ENCODE data around the gene NR6A1.

DNA sequence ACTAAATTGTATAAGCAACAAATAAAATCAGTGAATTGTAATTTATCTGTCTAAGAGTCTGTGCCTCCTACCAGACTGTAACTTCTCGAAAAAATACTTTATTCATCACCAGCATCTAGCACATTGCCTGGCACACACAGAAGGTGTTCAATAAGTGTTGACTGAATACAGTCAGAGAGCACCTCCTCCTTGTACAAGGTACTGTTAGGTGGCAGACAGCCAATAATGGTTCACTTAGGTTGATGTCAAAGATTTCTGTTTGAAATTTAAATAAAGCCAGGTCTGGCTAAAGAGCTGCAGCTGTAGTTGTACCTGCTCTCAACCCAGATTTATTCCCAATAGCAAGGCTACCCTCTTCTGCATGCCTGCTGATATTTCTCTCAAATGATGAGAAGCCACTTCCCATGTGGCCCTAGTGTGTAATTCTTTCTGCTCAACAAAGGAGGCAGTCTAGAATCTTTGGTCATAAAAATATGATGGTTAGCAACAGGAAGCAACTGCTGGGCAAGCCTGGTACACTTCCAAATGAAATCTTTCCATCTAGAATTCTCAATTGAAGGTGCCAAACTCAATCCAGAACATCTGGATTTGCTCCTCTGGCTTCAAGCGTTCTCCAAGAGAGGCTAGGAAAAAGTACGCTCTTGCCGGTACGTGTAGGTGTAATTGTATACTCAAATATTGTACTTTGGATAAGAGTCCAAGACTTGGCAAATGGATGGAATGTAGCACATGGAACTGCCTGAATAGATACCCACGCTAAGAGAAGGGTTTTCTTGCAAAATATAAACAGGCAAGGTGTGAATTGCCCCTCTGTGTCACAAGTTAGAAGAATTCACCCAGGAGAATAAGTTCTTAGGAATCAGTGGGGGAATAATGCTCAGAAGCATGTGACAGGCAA lies 95.6 kb downstream of the NR6A1 start:
- TF ChIP-seq EZH2 (IDR thresholded peaks at IDR 0.05; ENCODE audit: borderline replicate concordance, low read length): no peak
- TF ChIP-seq, protein P1, sequence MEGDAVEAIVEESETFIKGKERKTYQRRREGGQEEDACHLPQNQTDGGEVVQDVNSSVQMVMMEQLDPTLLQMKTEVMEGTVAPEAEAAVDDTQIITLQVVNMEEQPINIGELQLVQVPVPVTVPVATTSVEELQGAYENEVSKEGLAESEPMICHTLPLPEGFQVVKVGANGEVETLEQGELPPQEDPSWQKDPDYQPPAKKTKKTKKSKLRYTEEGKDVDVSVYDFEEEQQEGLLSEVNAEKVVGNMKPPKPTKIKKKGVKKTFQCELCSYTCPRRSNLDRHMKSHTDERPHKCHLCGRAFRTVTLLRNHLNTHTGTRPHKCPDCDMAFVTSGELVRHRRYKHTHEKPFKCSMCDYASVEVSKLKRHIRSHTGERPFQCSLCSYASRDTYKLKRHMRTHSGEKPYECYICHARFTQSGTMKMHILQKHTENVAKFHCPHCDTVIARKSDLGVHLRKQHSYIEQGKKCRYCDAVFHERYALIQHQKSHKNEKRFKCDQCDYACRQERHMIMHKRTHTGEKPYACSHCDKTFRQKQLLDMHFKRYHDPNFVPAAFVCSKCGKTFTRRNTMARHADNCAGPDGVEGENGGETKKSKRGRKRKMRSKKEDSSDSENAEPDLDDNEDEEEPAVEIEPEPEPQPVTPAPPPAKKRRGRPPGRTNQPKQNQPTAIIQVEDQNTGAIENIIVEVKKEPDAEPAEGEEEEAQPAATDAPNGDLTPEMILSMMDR (conservative IDR thresholded peaks at IDR 0.05 in 1 of 2, IDR thresholded peaks at IDR 0.05 in 1 of 2; ENCODE audit: extremely low read depth in 1 of 2, insufficient read depth in 1 of 2, low read depth in 1 of 2, low read length in 2 of 2): no peak

All from mammary epithelial cell (primary cell).